SH-SY5Y (cell line): ENCODE results near the gene ERCC6.

Source experiments
- GATA2 ChIP-seq: IDR thresholded peaks from 2 replicates; pipeline ENCODE4 v1.6.1; 2011; ENCODE audit warnings: mild to moderate bottlenecking, low read depth, low read length
- GATA3 ChIP-seq: IDR thresholded peaks from 2 replicates; pipeline ENCODE4 v1.6.1; 2011; ENCODE audit warnings: low read depth, mild to moderate bottlenecking, low read length, moderate library complexity

GRCh38 chr10:49509771-49510303 is 29.1 kb downstream of the ERCC6 start:
- TF ChIP-seq GATA3 (no peak), GATA2 (no peak)
